ENCODE data around the gene TSHZ2. TPM values are rescaled to one million over a fixed set of nuclear protein-coding genes. Genes with fewer than 3 reads are reported as not detected.
"Not testable (repeated sequence)": the region's sequence is repeated elsewhere in the genome, so short reads cannot be mapped to it uniquely, and the experiment has no call there.

TSHZ2 gene
- total RNA-seq, 1 experiment from 2014 or later, result 0.07 TPM

DNA sequence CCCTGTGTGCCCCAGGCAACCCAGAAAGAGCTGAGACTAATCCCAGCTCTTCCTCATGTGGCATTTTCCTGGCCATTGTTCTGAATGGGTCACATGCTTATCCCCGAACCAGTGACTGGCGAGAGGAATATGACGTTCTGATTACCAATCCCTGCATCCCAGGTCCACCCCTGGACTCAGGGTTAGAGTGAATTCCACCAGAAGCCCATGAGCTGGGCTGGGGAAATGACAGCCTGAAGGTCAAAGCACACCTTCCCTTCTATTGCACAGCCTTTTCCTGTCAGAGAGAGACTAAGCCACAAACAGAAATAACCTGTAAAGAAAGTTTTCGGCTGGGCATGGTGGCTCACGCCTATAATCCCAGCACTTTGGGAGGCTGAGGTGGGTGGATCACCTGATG lies 550.5 kb downstream of the TSHZ2 start:
- DNase-seq, result no peak
- H2BK15ac ChIP-seq (ENCODE audit: low read depth, low read length), result no peak overlapping the region
- no peak overlapping the region for H2BK120ac ChIP-seq (ENCODE audit: low read depth, low read length, poor library complexity, severe bottlenecking)
- H2BK5ac ChIP-seq (ENCODE audit: insufficient read length, low read length), result no peak overlapping the region
- no peak overlapping the region for H4K8ac ChIP-seq (replicated peaks; ENCODE audit: insufficient read length, low read depth, low read length)
- no peaks in the 10 kb centered on the region for H3K79me1 ChIP-seq (ENCODE audit: insufficient read depth, low read depth, low read length, poor library complexity, severe bottlenecking)
- no peak overlapping the region for H4K91ac ChIP-seq (ENCODE audit: insufficient read length, low read depth, low read length)
- no peaks in the 10 kb centered on the region for H3K27me3 ChIP-seq (ENCODE audit: insufficient read depth, low read length)
- no peak overlapping the region for H3K4me2 ChIP-seq (ENCODE audit: insufficient read depth, insufficient read length, low read length)
- Mint-ChIP-seq H3K4me1 (no peaks in the 10 kb centered on the region), H3K36me3 (ENCODE audit: insufficient read depth in 1 of 3, low read depth in 3 of 3) (no peaks in the 10 kb centered on the region), H3K27me3 (ENCODE audit: low read depth) (no peaks in the 10 kb centered on the region; the same call in 1 of the 2 replicates), H3K9me3 (no peaks in the 10 kb centered on the region), H3K27ac (no peak overlapping the region; a peak in 1 of 7 replicates), H3K4me3 (no peak overlapping the region)
- no CpG with 5 or more reads among the region's 5 CpGs for WGBS (ENCODE audit: extremely low coverage, insufficient read length, low lambda C conversion rate)
- no peaks in the 10 kb centered on the region for H3K4me1 ChIP-seq (ENCODE audit: insufficient read depth, low read length)
- H3K23ac ChIP-seq (ENCODE audit: insufficient read length, low read depth, low read length), result no peak overlapping the region
- H3K79me2 ChIP-seq (ENCODE audit: insufficient read depth, low read length), result no peaks in the 10 kb centered on the region
- no peaks in the 10 kb centered on the region for H3K23me2 ChIP-seq (ENCODE audit: insufficient read length, low read depth, low read length, poor library complexity, severe bottlenecking)
- TF ChIP-seq, protein P1, sequence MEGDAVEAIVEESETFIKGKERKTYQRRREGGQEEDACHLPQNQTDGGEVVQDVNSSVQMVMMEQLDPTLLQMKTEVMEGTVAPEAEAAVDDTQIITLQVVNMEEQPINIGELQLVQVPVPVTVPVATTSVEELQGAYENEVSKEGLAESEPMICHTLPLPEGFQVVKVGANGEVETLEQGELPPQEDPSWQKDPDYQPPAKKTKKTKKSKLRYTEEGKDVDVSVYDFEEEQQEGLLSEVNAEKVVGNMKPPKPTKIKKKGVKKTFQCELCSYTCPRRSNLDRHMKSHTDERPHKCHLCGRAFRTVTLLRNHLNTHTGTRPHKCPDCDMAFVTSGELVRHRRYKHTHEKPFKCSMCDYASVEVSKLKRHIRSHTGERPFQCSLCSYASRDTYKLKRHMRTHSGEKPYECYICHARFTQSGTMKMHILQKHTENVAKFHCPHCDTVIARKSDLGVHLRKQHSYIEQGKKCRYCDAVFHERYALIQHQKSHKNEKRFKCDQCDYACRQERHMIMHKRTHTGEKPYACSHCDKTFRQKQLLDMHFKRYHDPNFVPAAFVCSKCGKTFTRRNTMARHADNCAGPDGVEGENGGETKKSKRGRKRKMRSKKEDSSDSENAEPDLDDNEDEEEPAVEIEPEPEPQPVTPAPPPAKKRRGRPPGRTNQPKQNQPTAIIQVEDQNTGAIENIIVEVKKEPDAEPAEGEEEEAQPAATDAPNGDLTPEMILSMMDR (conservative IDR thresholded peaks at IDR 0.05), result no peak
- H2AFZ ChIP-seq (ENCODE audit: low read length), result no peak overlapping the region
- no peak overlapping the region for H4K5ac ChIP-seq (ENCODE audit: insufficient read length, low read depth, low read length)
- no peaks in the 10 kb centered on the region for H3K9me3 ChIP-seq (ENCODE audit: control insufficient read depth, low read depth, low read length)
- no peak overlapping the region for H3K9ac ChIP-seq (ENCODE audit: extremely low read depth, insufficient read length, low read length)
- no peak overlapping the region for H2BK20ac ChIP-seq (ENCODE audit: low read depth, low read length, poor library complexity, severe bottlenecking)
- no peak overlapping the region for H3K18ac ChIP-seq (ENCODE audit: insufficient read length, low read depth, low read length)
- no peak overlapping the region for H3K27ac ChIP-seq (ENCODE audit: insufficient read length, low read depth, low read length)
- no peak overlapping the region for H3T11ph ChIP-seq (ENCODE audit: low read length)
- no peak overlapping the region for H3K56ac ChIP-seq (ENCODE audit: insufficient read length, low read depth, low read length)
- H2AK5ac ChIP-seq (ENCODE audit: insufficient read length, low read length), result no peak overlapping the region
- no peaks in the 10 kb centered on the region for H4K20me1 ChIP-seq (ENCODE audit: control insufficient read depth, insufficient read depth, insufficient read length)
- no peak overlapping the region for H3K14ac ChIP-seq (ENCODE audit: insufficient read depth, low read length)
- no peak overlapping the region for H2BK12ac ChIP-seq (ENCODE audit: insufficient read length, low read depth, low read length)
- H3K4ac ChIP-seq (ENCODE audit: low read depth, low read length), result no peak overlapping the region

- H4K5ac ChIP-seq (ENCODE audit: insufficient read length, low read depth, low read length); H3K18ac ChIP-seq (ENCODE audit: insufficient read length, low read depth, low read length); H3T11ph ChIP-seq (ENCODE audit: low read length); H3K9me3 Mint-ChIP-seq; H3K79me2 ChIP-seq (ENCODE audit: insufficient read depth, low read length); H2BK120ac ChIP-seq (ENCODE audit: low read depth, low read length, poor library complexity, severe bottlenecking); H3K14ac ChIP-seq (ENCODE audit: insufficient read depth, low read length); H4K8ac ChIP-seq (replicated peaks; ENCODE audit: insufficient read length, low read depth, low read length); H3K36me3 Mint-ChIP-seq (ENCODE audit: insufficient read depth in 1 of 3, low read depth in 3 of 3); H3K4ac ChIP-seq (ENCODE audit: low read depth, low read length); H3K4me1 ChIP-seq (ENCODE audit: insufficient read depth, low read length); H4K91ac ChIP-seq (ENCODE audit: insufficient read length, low read depth, low read length); H3K27me3 ChIP-seq (ENCODE audit: insufficient read depth, low read length); H2AFZ ChIP-seq (ENCODE audit: low read length); H3K56ac ChIP-seq (ENCODE audit: insufficient read length, low read depth, low read length); H3K79me1 ChIP-seq (ENCODE audit: insufficient read depth, low read depth, low read length, poor library complexity, severe bottlenecking); H3K4me3 Mint-ChIP-seq; H3K27me3 Mint-ChIP-seq (ENCODE audit: low read depth); H3K27ac Mint-ChIP-seq; H2BK20ac ChIP-seq (ENCODE audit: low read depth, low read length, poor library complexity, severe bottlenecking); H3K4me2 ChIP-seq (ENCODE audit: insufficient read depth, insufficient read length, low read length); H3K27ac ChIP-seq (ENCODE audit: insufficient read length, low read depth, low read length); H4K20me1 ChIP-seq (ENCODE audit: control insufficient read depth, insufficient read depth, insufficient read length); H3K23ac ChIP-seq (ENCODE audit: insufficient read length, low read depth, low read length); H2BK12ac ChIP-seq (ENCODE audit: insufficient read length, low read depth, low read length); H2BK15ac ChIP-seq (ENCODE audit: low read depth, low read length); H3K9me3 ChIP-seq (ENCODE audit: control insufficient read depth, low read depth, low read length); H3K23me2 ChIP-seq (ENCODE audit: insufficient read length, low read depth, low read length, poor library complexity, severe bottlenecking); H2BK5ac ChIP-seq (ENCODE audit: insufficient read length, low read length); H3K4me1 Mint-ChIP-seq; H2AK5ac ChIP-seq (ENCODE audit: insufficient read length, low read length); DNase-seq; H3K9ac ChIP-seq (ENCODE audit: extremely low read depth, insufficient read length, low read length): not testable (repeated sequence)
- WGBS (ENCODE audit: extremely low coverage, insufficient read length, low lambda C conversion rate), result no CpG with 5 or more reads among the region's 2 CpGs
These were observed 551.5 kb downstream of the TSHZ2 start for GRCh38 chr20:53523615-53524014.

All from H9 (cell line).